Measurements from ENCODE around the gene ANXA9. TPM values are rescaled to one million over a fixed set of nuclear protein-coding genes. Genes with fewer than 3 reads are reported as not detected.

Gene ANXA9
- not detected in 2 replicates for total RNA-seq

GRCh38 chr1:150981805-150982712 is at the start of gene ANXA9:
Gene ANXA9 (plus strand): TSS chr1:150982292. CDS start chr1:150983106, 814 bp downstream.
- DNase-seq (ENCODE audit: low read depth, low spot score) = no peak

GRCh38 chr1:150944856-150945255 is 37.2 kb upstream of the ANXA9 start:
- DNase-seq (ENCODE audit: low read depth, low spot score) = no peak

- no peak for DNase-seq (ENCODE audit: low read depth, low spot score)
Measured at GRCh38 chr1:150954708-150955107, 27.4 kb upstream of the ANXA9 start.

GRCh38 chr1:150955280-150955679 is 26.8 kb upstream of the ANXA9 start:
- DNase-seq (ENCODE audit: low read depth, low spot score) = no peak

GRCh38 chr1:150957666-150958065 is 24.4 kb upstream of the ANXA9 start:
- no peak for DNase-seq (ENCODE audit: low read depth, low spot score)

- DNase-seq (ENCODE audit: low read depth, low spot score) = no peak
Measured at GRCh38 chr1:150960646-150961045, 21.4 kb upstream of the ANXA9 start.

GRCh38 chr1:150961756-150962155 is 20.3 kb upstream of the ANXA9 start:
- DNase-seq (ENCODE audit: low read depth, low spot score) = no peak

GRCh38 chr1:150963321-150964163 is 18.6 kb upstream of the ANXA9 start:
- no peak for DNase-seq (ENCODE audit: low read depth, low spot score)

GRCh38 chr1:150964164-150964489 is 18.0 kb upstream of the ANXA9 start:
- DNase-seq (ENCODE audit: low read depth, low spot score) = no peak

GRCh38 chr1:150965605-150966004 is 16.5 kb upstream of the ANXA9 start:
- DNase-seq (ENCODE audit: low read depth, low spot score) = no peak

GRCh38 chr1:150966011-150966410 is 16.1 kb upstream of the ANXA9 start:
- DNase-seq (ENCODE audit: low read depth, low spot score) = no peak

GRCh38 chr1:150967936-150968335 is 14.2 kb upstream of the ANXA9 start:
- no peak for DNase-seq (ENCODE audit: low read depth, low spot score)

- DNase-seq (ENCODE audit: low read depth, low spot score) = no peak
Measured at GRCh38 chr1:150968491-150968890, 13.6 kb upstream of the ANXA9 start.

GRCh38 chr1:150969626-150970025 is 12.5 kb upstream of the ANXA9 start:
- DNase-seq (ENCODE audit: low read depth, low spot score) = no peak

- no peak for DNase-seq (ENCODE audit: low read depth, low spot score)
Measured at GRCh38 chr1:150970808-150971582, 11.1 kb upstream of the ANXA9 start.

- DNase-seq (ENCODE audit: low read depth, low spot score) = no peak
Measured at GRCh38 chr1:150971583-150972416, 10.3 kb upstream of the ANXA9 start.

GRCh38 chr1:150972417-150972940 is 9.6 kb upstream of the ANXA9 start:
- DNase-seq (ENCODE audit: low read depth, low spot score) = no peak

- DNase-seq (ENCODE audit: low read depth, low spot score) = no peak
Measured at GRCh38 chr1:150973258-150973835, 8.7 kb upstream of the ANXA9 start.

GRCh38 chr1:150973836-150974579 is 8.1 kb upstream of the ANXA9 start:
- DNase-seq (ENCODE audit: low read depth, low spot score) = no peak

All from pulmonary artery endothelial cell (primary cell).